Measurements from ENCODE around the gene ARL1.
"Not testable (repeated sequence)": the region's sequence is repeated elsewhere in the genome, so short reads cannot be mapped to it uniquely, and the experiment has no call there.

DNA sequence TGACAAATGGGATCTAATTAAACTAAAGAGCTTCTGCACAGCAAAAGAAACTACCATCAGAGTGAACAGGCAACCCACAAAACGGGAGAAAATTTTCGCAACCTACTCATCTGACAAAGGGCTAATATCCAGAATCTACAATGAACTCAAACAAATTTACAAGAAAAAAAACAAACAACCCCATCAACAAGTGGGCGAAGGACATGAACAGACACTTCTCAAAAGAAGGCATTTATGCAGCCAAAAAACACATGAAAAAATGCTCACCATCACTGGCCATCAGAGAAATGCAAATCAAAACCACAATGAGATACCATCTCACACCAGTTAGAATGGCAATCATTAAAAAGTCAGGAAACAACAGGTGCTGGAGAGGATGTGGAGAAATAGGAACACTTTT is 16.4 kb downstream of the ARL1 start:
- TF ChIP-seq, protein P1, sequence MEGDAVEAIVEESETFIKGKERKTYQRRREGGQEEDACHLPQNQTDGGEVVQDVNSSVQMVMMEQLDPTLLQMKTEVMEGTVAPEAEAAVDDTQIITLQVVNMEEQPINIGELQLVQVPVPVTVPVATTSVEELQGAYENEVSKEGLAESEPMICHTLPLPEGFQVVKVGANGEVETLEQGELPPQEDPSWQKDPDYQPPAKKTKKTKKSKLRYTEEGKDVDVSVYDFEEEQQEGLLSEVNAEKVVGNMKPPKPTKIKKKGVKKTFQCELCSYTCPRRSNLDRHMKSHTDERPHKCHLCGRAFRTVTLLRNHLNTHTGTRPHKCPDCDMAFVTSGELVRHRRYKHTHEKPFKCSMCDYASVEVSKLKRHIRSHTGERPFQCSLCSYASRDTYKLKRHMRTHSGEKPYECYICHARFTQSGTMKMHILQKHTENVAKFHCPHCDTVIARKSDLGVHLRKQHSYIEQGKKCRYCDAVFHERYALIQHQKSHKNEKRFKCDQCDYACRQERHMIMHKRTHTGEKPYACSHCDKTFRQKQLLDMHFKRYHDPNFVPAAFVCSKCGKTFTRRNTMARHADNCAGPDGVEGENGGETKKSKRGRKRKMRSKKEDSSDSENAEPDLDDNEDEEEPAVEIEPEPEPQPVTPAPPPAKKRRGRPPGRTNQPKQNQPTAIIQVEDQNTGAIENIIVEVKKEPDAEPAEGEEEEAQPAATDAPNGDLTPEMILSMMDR (tag by site-specific recombination; IDR thresholded peaks at IDR 0.05) = not testable (repeated sequence)
- not testable (repeated sequence) for TF ChIP-seq ZNF292 (tag by site-specific recombination; IDR thresholded peaks at IDR 0.05; ENCODE audit: borderline replicate concordance, low read depth); PRDM1 (tag by site-specific recombination; IDR thresholded peaks at IDR 0.05); ZSCAN30 (tag by site-specific recombination; IDR thresholded peaks at IDR 0.05); OVOL3 (tag by site-specific recombination; IDR thresholded peaks at IDR 0.05); ZNF184 (tag by site-specific recombination; IDR thresholded peaks at IDR 0.05); ZNF133 (tag by site-specific recombination; IDR thresholded peaks at IDR 0.05); ZNF174 (tag by site-specific recombination; IDR thresholded peaks at IDR 0.05); ZSCAN23 (tag by site-specific recombination; IDR thresholded peaks at IDR 0.05); TCF7L2 (IDR thresholded peaks at IDR 0.05; ENCODE audit: borderline replicate concordance, low read depth, low read length); ZNF629 (tag by site-specific recombination; IDR thresholded peaks at IDR 0.05); ZNF513 (tag by site-specific recombination; IDR thresholded peaks at IDR 0.05)
- TF ChIP-seq, protein P2, sequence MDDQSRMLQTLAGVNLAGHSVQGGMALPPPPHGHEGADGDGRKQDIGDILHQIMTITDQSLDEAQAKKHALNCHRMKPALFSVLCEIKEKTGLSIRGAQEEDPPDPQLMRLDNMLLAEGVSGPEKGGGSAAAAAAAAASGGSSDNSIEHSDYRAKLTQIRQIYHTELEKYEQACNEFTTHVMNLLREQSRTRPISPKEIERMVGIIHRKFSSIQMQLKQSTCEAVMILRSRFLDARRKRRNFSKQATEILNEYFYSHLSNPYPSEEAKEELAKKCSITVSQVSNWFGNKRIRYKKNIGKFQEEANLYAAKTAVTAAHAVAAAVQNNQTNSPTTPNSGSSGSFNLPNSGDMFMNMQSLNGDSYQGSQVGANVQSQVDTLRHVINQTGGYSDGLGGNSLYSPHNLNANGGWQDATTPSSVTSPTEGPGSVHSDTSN (CRISPR knock-in tag; IDR thresholded peaks at IDR 0.05) = not testable (repeated sequence)
- TF ChIP-seq, protein P3, sequence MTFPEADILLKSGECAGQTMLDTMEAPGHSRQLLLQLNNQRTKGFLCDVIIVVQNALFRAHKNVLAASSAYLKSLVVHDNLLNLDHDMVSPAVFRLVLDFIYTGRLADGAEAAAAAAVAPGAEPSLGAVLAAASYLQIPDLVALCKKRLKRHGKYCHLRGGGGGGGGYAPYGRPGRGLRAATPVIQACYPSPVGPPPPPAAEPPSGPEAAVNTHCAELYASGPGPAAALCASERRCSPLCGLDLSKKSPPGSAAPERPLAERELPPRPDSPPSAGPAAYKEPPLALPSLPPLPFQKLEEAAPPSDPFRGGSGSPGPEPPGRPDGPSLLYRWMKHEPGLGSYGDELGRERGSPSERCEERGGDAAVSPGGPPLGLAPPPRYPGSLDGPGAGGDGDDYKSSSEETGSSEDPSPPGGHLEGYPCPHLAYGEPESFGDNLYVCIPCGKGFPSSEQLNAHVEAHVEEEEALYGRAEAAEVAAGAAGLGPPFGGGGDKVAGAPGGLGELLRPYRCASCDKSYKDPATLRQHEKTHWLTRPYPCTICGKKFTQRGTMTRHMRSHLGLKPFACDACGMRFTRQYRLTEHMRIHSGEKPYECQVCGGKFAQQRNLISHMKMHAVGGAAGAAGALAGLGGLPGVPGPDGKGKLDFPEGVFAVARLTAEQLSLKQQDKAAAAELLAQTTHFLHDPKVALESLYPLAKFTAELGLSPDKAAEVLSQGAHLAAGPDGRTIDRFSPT (tag by site-specific recombination; IDR thresholded peaks at IDR 0.05) = not testable (repeated sequence)
